Left cardiac atrium (tissue), 4 donors: ENCODE results near the gene TMEM140. TPM values are rescaled to one million over a fixed set of nuclear protein-coding genes. Genes with fewer than 3 reads are reported as not detected.
"Not testable (repeated sequence)": the region's sequence is repeated elsewhere in the genome, so short reads cannot be mapped to it uniquely, and the experiment has no call there.

Experiments used
- ATAC-seq, 2 donors: fragments of 200-7000 bp; cut with Tn5 transposase; one replicate each; pipeline ENCODE4 v1.9.1; 2020; ENCODE audit warnings: mild to moderate bottlenecking in 2 of 2, moderate library complexity in 2 of 2
- DNase-seq: peaks from one replicate; pipeline ENCODE4 v3.0.0-alpha.2; 2020
- intact Hi-C, 2 donors: fragments of 100-400 bp; cut with DNase I; formaldehyde crosslinking; loops; one replicate each; pipeline versions ENCODE4 v1.14.1 to v1.15.1; 2022 to 2023
- total RNA-seq, 2 donors: library from RNA; stranded (reverse); fragmentation: NEBNext Ultra II Directional; extraction: Animal tissue kit (Norgen Biotek cat#: 25700); gene quantifications; one replicate each; pipeline ENCODE4 v1.2.1, GENCODE V29; 2021
- donor health status: DM: no; HTN: yes; CAD: no.
- donor health status: DM: no; HTN: yes; CAD: no; lungs with severe emphysema.
- donor health status: DM: yes; HTN: yes; CAD: no.
- donor health status: Dilated cardiomyopathy.

TMEM140 gene
- total RNA-seq, 2 donors from 2014 or later, result 10.0 to 12.0 TPM

DNA sequence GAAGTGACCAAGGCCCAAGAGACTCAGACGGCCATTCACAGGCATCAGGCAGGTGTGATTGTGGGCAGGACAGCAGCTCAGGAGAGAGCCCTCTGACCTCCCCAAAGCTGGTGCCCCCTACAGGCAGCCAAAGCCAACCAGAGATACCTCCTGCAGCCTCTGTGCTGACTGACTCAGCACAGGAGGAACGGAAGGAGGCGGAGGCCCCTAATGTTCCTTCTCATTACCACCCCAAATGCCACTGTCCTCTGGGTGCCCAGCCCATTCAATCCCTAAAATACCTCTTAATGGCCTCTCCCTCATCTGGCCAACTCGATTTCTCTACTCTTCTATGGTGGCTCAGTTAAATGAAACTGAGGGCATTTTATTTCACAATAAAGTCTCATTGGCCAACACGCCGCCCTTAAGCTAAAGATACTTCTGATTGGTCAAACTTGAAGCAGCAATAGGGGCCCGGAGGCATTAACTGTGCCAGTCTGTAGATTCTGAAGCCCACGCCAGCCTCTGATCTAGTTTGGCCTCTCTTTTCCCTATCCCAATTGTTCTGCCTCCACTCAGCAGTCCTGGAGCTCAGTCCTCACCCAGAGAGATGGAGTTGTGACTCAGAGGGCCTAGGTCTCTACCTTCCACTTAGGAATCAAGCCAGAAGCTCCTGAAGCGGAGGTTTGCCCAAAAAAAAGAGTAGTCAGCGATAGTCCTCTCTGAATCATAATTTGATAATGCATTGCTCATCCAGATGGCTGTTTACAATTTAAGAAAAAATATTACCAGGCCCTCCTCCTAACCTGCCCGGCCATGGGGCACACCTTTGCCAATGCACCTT, 21.5 kb downstream of the TMEM140 start:
- intact Hi-C loops, result loop anchor here in 1 of 2 donors (10.0 kb wide), 1 partner anchor 175 kb away; no protein-coding TSS in a partner anchor
- peak in 1 of 2 donors; percentile 10 for ATAC-seq
- DNase-seq, result no peak

DNA sequence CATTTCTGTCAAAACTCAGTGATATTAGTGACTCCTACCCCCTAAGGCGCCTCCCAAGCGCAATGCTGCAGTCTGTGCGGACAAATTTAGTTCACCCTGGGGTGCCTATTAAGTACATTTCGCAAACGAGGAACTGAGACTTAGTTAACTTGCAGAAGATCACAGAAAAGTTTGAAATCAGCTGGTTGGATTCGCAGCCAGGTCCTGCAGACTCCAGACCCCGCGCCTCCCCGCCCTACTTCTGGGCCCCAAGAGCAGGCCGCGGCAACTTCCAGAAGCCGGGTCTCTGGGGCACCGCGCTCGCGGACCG, 22.0 kb downstream of the TMEM140 start:
- DNase-seq, result no peak
- intact Hi-C loops, result loop anchor here (2.0 to 10.0 kb wide), 3 partner anchors 175 to 495 kb away; partner anchors contain the start of gene AGBL3 (in 1 of the 2)
- no peak for ATAC-seq

GRCh38 chr7:135170274-135170997, 22.6 kb downstream of the TMEM140 start, which contains the start of gene CYREN:
Gene CYREN, minus strand, starts transcription at chr7:135170707. Its CDS starts 1,785 bp downstream, at chr7:135168922.
- peak; percentile 94 to 97 for ATAC-seq
- intact Hi-C loops, result loop anchor here in 1 of 2 donors (2.0 to 10.0 kb wide), 2 partner anchors 184 to 496 kb away; partner anchors contain the start of gene AGBL3

GRCh38 chr7:135170998-135171481, 23.2 kb downstream of the TMEM140 start:
- DNase-seq, ATAC-seq: not testable (repeated sequence)
- intact Hi-C loops, result loop anchor here in 1 of 2 donors (2.0 to 10.0 kb wide), 2 partner anchors 184 to 496 kb away; partner anchors contain the start of gene AGBL3

More at GRCh38 chr7:135170274-135170997, 22.6 kb downstream of the TMEM140 start, which contains the start of gene CYREN:
- peak; percentile 97 for DNase-seq

DNA sequence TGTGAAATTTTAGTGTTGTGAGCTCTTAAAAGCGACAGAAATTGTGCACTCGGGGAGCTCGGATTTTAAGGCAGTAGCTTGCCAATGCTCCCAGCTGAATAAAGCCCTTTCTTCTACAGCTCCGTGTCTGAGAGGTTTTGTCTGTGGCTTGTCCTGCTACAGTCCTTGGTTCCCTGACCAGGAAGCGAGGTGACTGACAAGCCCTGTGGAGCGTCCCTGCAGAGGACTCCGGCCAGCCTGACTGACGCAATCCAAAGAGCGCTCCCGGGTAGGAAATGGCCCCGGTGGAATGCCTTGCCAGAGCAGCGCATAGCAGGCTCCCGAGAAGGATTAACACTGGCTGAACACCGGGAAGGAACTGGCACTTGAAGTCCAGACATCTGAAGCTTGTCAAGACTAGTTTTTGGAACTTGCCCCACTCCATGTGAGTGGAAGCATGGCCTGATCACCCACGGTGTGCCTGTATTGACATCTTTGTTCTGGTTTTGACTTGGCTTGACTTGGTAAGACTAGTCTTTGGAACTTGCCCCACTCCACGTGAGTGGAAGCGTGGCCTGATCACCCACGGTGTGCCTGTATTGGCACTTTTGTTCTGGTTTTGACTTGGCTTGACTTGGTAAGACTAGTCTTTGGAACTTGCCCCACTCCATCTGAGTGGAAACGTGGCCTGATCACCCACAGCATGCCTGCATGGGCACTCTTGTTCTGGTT, 23.9 kb downstream of the TMEM140 start:
- peak; percentile 21 to 53 for ATAC-seq
- DNase-seq, result peak; percentile 82
- intact Hi-C loops, result loop anchor here in 1 of 2 donors (2.0 to 10.0 kb wide), 2 partner anchors 185 to 497 kb away; partner anchors contain the start of gene AGBL3

GRCh38 chr7:135173916-135174315, 26.0 kb downstream of the TMEM140 start:
- not testable (repeated sequence) for ATAC-seq, DNase-seq
- intact Hi-C loops, result loop anchor here in 1 of 2 donors (10.0 kb wide), 1 partner anchor 499 kb away; no protein-coding TSS in a partner anchor

GRCh38 chr7:135174941-135175340, 27.1 kb downstream of the TMEM140 start:
- ATAC-seq, result no peak
- intact Hi-C loops, result loop anchor here in 1 of 2 donors (10.0 kb wide), 1 partner anchor 500 kb away; no protein-coding TSS in a partner anchor

DNA sequence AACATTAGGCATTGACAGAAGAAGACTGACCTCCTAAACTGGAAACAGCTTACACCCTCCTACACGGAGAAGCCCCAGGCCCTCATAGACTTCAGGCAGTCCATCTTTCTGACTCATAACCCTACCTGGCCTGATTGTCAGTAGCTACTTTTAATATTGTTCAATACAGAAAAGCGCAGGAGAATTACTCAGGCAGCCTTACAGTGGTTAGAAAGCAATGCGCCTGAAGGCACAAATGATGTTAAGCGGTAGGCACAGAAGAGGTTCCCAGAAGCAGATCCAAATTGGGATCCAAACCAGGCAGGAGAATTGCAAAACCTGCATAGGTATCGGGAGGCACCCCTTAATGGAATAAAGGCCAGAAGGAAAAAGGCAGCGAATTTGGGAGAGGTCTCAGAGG, 28.1 kb downstream of the TMEM140 start:
- ATAC-seq, result no peak
- DNase-seq, result no peak
- intact Hi-C loops, result loop anchor here in 1 of 2 donors (10.0 kb wide), 1 partner anchor 501 kb away; no protein-coding TSS in a partner anchor

More at GRCh38 chr7:135174941-135175340, 27.1 kb downstream of the TMEM140 start:
- no peak for DNase-seq

- ATAC-seq (no peak), DNase-seq (no peak)
- intact Hi-C loops, result loop anchor here in 1 of 2 donors (10.0 kb wide), 1 partner anchor 502 kb away; no protein-coding TSS in a partner anchor
Measured at GRCh38 chr7:135177028-135177696, 29.3 kb downstream of the TMEM140 start.

DNA sequence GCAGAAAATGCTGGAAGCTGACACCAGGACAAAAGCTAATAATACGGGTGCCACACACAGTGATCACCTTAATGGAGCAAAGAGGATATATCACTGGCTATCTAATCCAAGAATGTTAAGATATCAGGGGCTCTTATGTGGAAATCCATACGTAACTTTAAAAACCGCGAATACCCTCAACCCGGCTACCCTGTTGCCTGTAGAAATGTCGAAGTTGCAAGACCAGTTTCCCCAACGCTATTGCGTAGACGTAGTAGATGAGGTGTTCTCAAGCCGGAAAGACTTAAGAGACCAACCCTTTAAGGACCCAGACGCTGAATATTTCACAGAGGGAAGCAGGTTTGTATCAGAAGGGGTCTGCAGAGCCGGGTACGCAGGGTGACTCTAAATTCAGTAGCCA, 30.5 kb downstream of the TMEM140 start:
- DNase-seq (no peak), ATAC-seq (no peak)
- intact Hi-C loops, result loop anchor here in 1 of 2 donors (10.0 kb wide), 1 partner anchor 504 kb away; no protein-coding TSS in a partner anchor

GRCh38 chr7:135179321-135179925, 31.6 kb downstream of the TMEM140 start:
- intact Hi-C loops, result loop anchor here in 1 of 2 donors (10.0 kb wide), 1 partner anchor 505 kb away; no protein-coding TSS in a partner anchor
- ATAC-seq (no peak), DNase-seq (no peak)

DNA sequence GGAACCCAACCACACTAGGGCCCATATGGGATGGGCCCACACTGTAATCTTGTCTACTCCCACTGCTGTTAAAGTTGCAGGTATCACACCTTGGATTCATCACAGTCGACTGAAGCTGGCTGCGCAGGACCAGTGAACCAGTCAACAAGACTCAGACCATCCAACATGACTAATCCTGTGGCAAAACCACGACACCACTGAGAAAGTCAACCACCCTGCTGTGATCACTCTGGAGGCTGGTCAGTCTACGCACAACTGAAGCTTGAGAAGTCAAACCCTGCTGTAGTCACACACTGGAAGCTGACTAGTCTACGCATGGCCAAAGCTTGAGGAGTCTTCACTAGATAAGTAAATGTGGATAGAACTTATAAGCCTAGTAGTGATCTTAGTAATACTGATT, 32.2 kb downstream of the TMEM140 start:
- intact Hi-C loops, result no loop called here
- ATAC-seq (no peak), DNase-seq (no peak)

DNA sequence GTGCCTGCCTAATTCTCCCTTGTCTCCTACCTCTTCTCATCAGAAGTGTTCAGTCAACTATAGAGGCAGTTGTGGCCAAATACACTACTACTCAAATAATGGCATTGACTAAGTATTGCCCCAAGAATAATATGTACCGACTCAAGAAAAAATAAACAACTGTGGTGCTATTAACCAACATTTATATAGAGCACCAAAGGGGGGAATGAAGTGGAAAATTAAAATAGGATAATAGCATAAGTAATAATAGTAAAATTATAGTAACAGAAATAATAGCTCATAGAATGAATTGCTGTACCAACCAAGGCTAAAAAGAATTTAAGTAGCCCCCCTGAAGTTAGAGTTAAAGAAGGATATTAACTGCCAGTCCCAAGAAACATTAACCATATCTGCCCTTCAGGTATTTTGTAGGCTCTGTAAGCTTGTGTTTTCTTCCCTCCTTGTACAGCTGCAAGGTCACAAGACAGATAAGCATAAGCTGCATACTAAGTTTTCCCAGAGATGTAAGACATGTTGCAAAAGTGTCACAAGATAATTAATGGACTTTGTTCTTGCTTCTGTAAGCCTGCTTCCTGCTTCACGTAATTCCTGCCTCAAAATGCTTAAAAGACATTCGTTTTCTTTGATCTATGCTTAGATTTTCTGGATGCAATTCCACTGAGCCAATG, 33.5 kb downstream of the TMEM140 start:
- intact Hi-C loops, result no loop called here
- ATAC-seq, result no peak

GRCh38 chr7:135181929-135182678, 34.2 kb downstream of the TMEM140 start:
- no peak for DNase-seq
- ATAC-seq, result no peak
- intact Hi-C loops, result no loop called here

More for the DNA sequence above, 33.5 kb downstream of the TMEM140 start:
- no peak for DNase-seq

DNA sequence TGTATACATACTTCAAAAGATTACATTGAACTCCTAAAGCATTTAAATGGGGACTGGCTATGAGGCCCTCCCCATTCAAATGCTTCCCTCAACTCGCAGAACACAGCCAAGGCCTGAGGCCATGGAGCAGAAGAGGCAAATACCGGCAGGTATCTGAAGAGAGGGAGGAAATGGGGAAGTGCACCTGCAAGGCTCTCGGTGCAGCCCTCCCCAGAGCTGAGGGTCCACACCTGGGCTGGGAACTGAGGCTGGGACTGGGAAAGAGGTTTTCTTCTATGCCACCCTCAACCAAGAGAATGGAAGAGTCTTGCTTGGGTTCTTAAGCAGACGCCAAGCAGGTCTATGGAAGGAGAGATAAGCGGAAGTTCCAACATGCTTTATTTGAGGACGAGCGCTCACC, 35.6 kb downstream of the TMEM140 start:
- ATAC-seq, result no peak
- intact Hi-C loops, result no loop called here
- no peak for DNase-seq

DNA sequence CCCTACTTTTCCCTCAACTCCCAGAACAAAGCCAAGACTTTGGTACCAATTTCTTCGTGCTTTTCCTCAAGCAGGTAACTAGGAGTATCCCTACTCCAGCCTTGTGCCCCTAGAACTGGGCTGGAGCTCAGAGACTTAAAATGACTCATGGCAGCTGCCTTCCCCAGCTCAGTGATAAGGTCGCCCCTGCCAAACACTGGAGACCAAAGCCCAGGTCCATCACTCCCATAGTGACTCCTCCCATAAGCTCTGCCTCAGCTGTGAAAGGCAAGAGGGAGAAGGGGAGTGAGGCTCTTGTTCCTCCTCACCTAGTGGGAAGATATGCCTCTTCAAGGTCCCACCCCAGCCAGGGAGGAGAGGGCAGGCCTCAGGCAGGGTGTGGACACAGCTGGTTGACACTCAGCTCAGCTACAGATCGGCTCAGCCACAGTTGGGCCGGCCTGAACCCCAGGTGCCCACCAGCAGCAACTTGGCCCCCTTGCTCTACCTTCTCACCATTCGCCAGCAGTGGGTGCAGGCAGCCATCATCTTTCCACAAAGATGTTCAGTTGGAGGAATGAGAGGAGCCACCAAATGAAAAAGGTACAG, 36.5 kb downstream of the TMEM140 start:
- no peak for DNase-seq
- intact Hi-C loops, result no loop called here
- no peak for ATAC-seq
